Endothelial cell of umbilical vein (primary cell): ENCODE results near the gene STUM. TPM values are rescaled to one million over a fixed set of nuclear protein-coding genes. Genes with fewer than 3 reads are reported as not detected.

Source experiments
- BruUV-seq: library from RNA; stranded (reverse); fragments of 400-500 nt; replicated peaks from 2 replicates; lab custom pipeline; 2021; lab: Mats Ljungman, UMichigan
- CTCF ChIA-PET: fragments of 300-600, 350-600 bp; sonication (Branson Sonifier 250); formaldehyde crosslinking; loops from one replicate; lab custom pipeline; 2021; ENCODE audit warnings: antibody characterized with exemption, inconsistent platforms; lab: Charles Lee
- POLR2A ChIA-PET: fragments of 300-600, 350-600 bp; sonication (Branson Sonifier 250); formaldehyde crosslinking; loops from one replicate; lab custom pipeline; 2021; ENCODE audit warnings: antibody characterized with exemption, inconsistent platforms; lab: Charles Lee
- DNase-seq: peaks from one replicate; pipeline ENCODE4 v3.0.0-alpha.2; 2011; ENCODE audit warnings: low read depth, low spot score
- FAIRE-seq: peaks from 2 replicates; lab custom pipeline; 2011; peaks lifted over from hg19 to GRCh38; lab: Jason Lieb, UNC
- H2AFZ ChIP-seq: 2 replicates; pipeline ENCODE4 v1.6.0; 2012; ENCODE audit warnings: low read depth, low read length, control low read depth, inconsistent platforms
- H3K27ac ChIP-seq: 2 replicates; pipeline ENCODE4 v1.5.1; 2011; ENCODE audit warnings: low read depth, mild to moderate bottlenecking, control low read depth, low read length, moderate library complexity; ENCODE audit not compliant: insufficient read depth
- H3K27me3 ChIP-seq, 2 experiments: 2 replicates each; pipeline versions ENCODE4 v1.6.0 to v1.6.1; 2011; ENCODE audit warnings: low read length in 2 of 2, mixed read lengths in 1 of 2; ENCODE audit not compliant: control insufficient read depth in 2 of 2, insufficient read depth in 2 of 2
- H3K36me3 ChIP-seq, 2 experiments: 2 replicates in 1 of 2; 3 replicates in 1 of 2; pipeline ENCODE4 v1.5.1; 2011; ENCODE audit warnings: low read length in 2 of 2, mild to moderate bottlenecking in 1 of 2, moderate library complexity in 1 of 2; ENCODE audit not compliant: control insufficient read depth in 2 of 2, insufficient read depth in 2 of 2; ENCODE audit errors: extremely low read depth in 1 of 2
- H3K4me1 ChIP-seq: 3 replicates; pipeline ENCODE4 v1.5.1; 2011; ENCODE audit warnings: mild to moderate bottlenecking, low read length; ENCODE audit not compliant: control insufficient read depth, insufficient read depth; ENCODE audit errors: extremely low read depth
- H3K4me2 ChIP-seq: 2 replicates; pipeline ENCODE4 v1.6.1; 2011; ENCODE audit warnings: low read length, control low read depth, mixed read lengths; ENCODE audit not compliant: insufficient read depth
- H3K4me3 ChIP-seq, 3 experiments: fragments of 200-600 bp in 1 of 3; sonication (generic), shearing (Covaris generic) in 1 of 3; replicated peaks in 1 of 3; 2 replicates each; pipeline ENCODE4 v1.5.1; 2011 to 2016; ENCODE audit warnings: control low read depth in 3 of 3, low read length in 3 of 3, mild to moderate bottlenecking in 2 of 3, inconsistent platforms in 1 of 3, low read depth in 1 of 3, moderate library complexity in 1 of 3; ENCODE audit not compliant: insufficient read depth in 1 of 3
- H3K79me2 ChIP-seq: 2 replicates; pipeline ENCODE4 v1.6.0; 2012; ENCODE audit warnings: low read length, inconsistent platforms; ENCODE audit not compliant: control insufficient read depth, insufficient read depth
- H3K9ac ChIP-seq: replicated peaks from 2 replicates; pipeline ENCODE3; 2011; ENCODE audit warnings: low read length, control low read depth; ENCODE audit not compliant: insufficient read depth; ENCODE audit errors: extremely low read depth
- H3K9me1 ChIP-seq: replicated peaks from 3 replicates; pipeline ENCODE4 v1.6.0; 2011; ENCODE audit warnings: mild to moderate bottlenecking, low read length; ENCODE audit not compliant: control insufficient read depth, insufficient read depth; ENCODE audit errors: extremely low read depth
- H3K9me3 ChIP-seq: replicated peaks from 2 replicates; pipeline ENCODE4 v1.5.1; 2012; ENCODE audit warnings: low read length, inconsistent platforms; ENCODE audit not compliant: control insufficient read depth, insufficient read depth
- H4K20me1 ChIP-seq: replicated peaks from 2 replicates; pipeline ENCODE3; 2011; ENCODE audit warnings: mild to moderate bottlenecking, low read length; ENCODE audit not compliant: control insufficient read depth, insufficient read depth; ENCODE audit errors: extremely low read depth
- CTCF ChIP-seq, 2 donors: IDR thresholded peaks; 1 replicate in 1 of 2; 2 replicates in 1 of 2; pipeline ENCODE4 v1.5.1; 2011; ENCODE audit warnings: low read length in 2 of 2, mild to moderate bottlenecking in 2 of 2, moderate library complexity in 2 of 2, control low read depth in 1 of 2, inconsistent platforms in 1 of 2, low read depth in 1 of 2; ENCODE audit not compliant: insufficient read depth in 1 of 2; ENCODE audit errors: extremely low read depth in 1 of 2
- EZH2 ChIP-seq: IDR thresholded peaks from 2 replicates; pipeline ENCODE4 v1.6.1; 2012; ENCODE audit warnings: borderline replicate concordance, low read depth, mild to moderate bottlenecking, moderate library complexity, low read length, inconsistent platforms; ENCODE audit not compliant: severe bottlenecking
- FOS ChIP-seq: IDR thresholded peaks from 2 replicates; pipeline ENCODE4 v1.6.1; 2011; ENCODE audit warnings: mild to moderate bottlenecking, low read length, moderate library complexity, borderline replicate concordance; ENCODE audit not compliant: insufficient read depth
- GATA2 ChIP-seq: IDR thresholded peaks from 2 replicates; pipeline ENCODE4 v1.7.0; 2011; ENCODE audit warnings: low read depth, mild to moderate bottlenecking, moderate library complexity, mixed read lengths, low read length; ENCODE audit not compliant: insufficient read length, insufficient read depth
- JUN ChIP-seq: IDR thresholded peaks from 2 replicates; pipeline ENCODE4 v1.6.1; 2011; ENCODE audit warnings: borderline replicate concordance, low read depth; ENCODE audit not compliant: insufficient read length, insufficient read depth
- MAX ChIP-seq: IDR thresholded peaks from 2 replicates; pipeline ENCODE4 v1.6.1; 2011; ENCODE audit not compliant: insufficient read depth, insufficient read length
- MYC ChIP-seq: IDR thresholded peaks from one replicate; pipeline ENCODE4 v1.6.1; 2011; ENCODE audit warnings: mild to moderate bottlenecking, low read depth, low read length
- POLR2A ChIP-seq: IDR thresholded peaks from 2 replicates; pipeline ENCODE4 v1.6.1; 2012; ENCODE audit warnings: low read depth, mild to moderate bottlenecking, control low read depth, low read length
- POLR2AphosphoS5 ChIP-seq: IDR thresholded peaks from 2 replicates; pipeline ENCODE4 v1.6.1; 2012; ENCODE audit warnings: low read depth, mild to moderate bottlenecking, control low read depth, low read length, moderate library complexity; ENCODE audit not compliant: insufficient read depth
- dilution Hi-C: fragments of 300-500 bp; cut with MboI; formaldehyde crosslinking; loops from one replicate; pipeline ENCODE4 v1.15.0; 2019; ENCODE audit warnings: low sequenced_read_pairs; ENCODE audit not compliant: extremely low pct_ligation_motif_present
- intact Hi-C: fragments of 100-400 bp; cut with micrococcal nuclease; formaldehyde crosslinking; loops from one replicate; pipeline ENCODE4 v1.10.0; 2022
- polyA plus RNA-seq, 4 experiments: library from polyadenylated mRNA; depleted of rRNA in 3 of 4; stranded (reverse) in 3 of 4; unstranded in 1 of 4; fragments of >200 nt; gene quantifications; 2 replicates each; pipeline versions ENCODE4 v1.2.1 to v1.2.3, GENCODE V29; 2011 to 2012; ENCODE audit warnings: missing spikeins in 1 of 4
- total RNA-seq: library from RNA; stranded (reverse); gene quantifications from 2 replicates; pipeline ENCODE4 v1.2.3, GENCODE V29; 2021

The STUM gene
- total and polyA plus RNA-seq, 2 donors (not counting 3 experiments of a cell fraction or from before 2014, with no cell fraction given): not detected

GRCh38 chr1:226545836-226546596, 2.5 kb upstream of the STUM start:
- no peak overlapping the region for H3K9ac ChIP-seq
- no peak overlapping the region for H2AFZ ChIP-seq
- dilution Hi-C loops: no loop called here
- peaks cover 2% of the 10 kb centered on the region for H3K4me1 ChIP-seq
- no peak overlapping the region for H3K4me2 ChIP-seq
- H3K79me2 ChIP-seq: no peaks in the 10 kb centered on the region
- CTCF ChIA-PET: interaction anchor here (0.7 to 2.7 kb wide), 7 partner anchors 9 to 80 kb away, joined by 3 to 57 read pairs (median 7); no protein-coding TSS in a partner anchor
- DNase-seq: no peak
- H3K36me3 ChIP-seq: no peaks in the 10 kb centered on the region
- intact Hi-C loops: loop anchor here (5.0 kb wide), 1 partner anchor 901 kb away; no protein-coding TSS in a partner anchor
- no peaks in the 10 kb centered on the region for H3K9me1 ChIP-seq
- no peak overlapping the region for H3K27ac ChIP-seq
- no peak overlapping the region for H3K4me3 ChIP-seq
- TF ChIP-seq FOS (no peak), POLR2A (no peak), GATA2 (no peak), EZH2 (no peak), MAX (no peak), CTCF (IDR thresholded peaks at IDR 0.05; ENCODE audit: extremely low read depth in 1 of 2, insufficient read depth in 1 of 2, low read depth in 1 of 2, low read length in 2 of 2) (no peak), POLR2AphosphoS5 (no peak), JUN (no peak), MYC (no peak)
- peaks cover 31 to 53% of the 10 kb centered on the region in 2 experiments for H3K27me3 ChIP-seq
- BruUV-seq: no TSS peak
- POLR2A ChIA-PET: no interaction called here
- H4K20me1 ChIP-seq: no peaks in the 10 kb centered on the region
- FAIRE-seq: no peak
- H3K9me3 ChIP-seq: no peaks in the 10 kb centered on the region
